Pancreas (tissue), 10 donors: Measurements from ENCODE around the gene SLC6A8. TPM values are rescaled to one million over a fixed set of nuclear protein-coding genes. Genes with fewer than 3 reads are reported as not detected.
A peak's percentile ranks its signal among the peaks of the same experiment; 100 is the strongest.

ENCODE experiments used
- ATAC-seq, 4 donors: fragments of 200-7000 bp; cut with Tn5 transposase; one replicate each; pipeline versions ENCODE4 v1.8.0 to v1.9.1; 2020; ENCODE audit warnings: mild to moderate bottlenecking in 4 of 4, moderate library complexity in 4 of 4
- DNase-seq, 6 donors: peaks; one replicate each; pipeline ENCODE4 v3.0.0-alpha.2; 2020
- FAIRE-seq: peaks from 2 replicates; lab custom pipeline; 2012; peaks lifted over from hg19 to GRCh38; lab: Jason Lieb, UNC
- H3K27ac ChIP-seq, 4 donors: fragments of 200-600 bp; sonication (generic); 1 replicate in 3 of 4; 2 replicates in 1 of 4; pipeline versions ENCODE4 v1.5.0 to v1.8.0; 2020
- H3K27me3 ChIP-seq, 4 donors: fragments of 200-600 bp; one replicate each; pipeline ENCODE4 v1.8.0; 2021
- H3K36me3 ChIP-seq, 3 donors: fragments of 200-600 bp; sonication (generic) in 1 of 3; one replicate each; pipeline versions ENCODE4 v1.5.0 to v1.8.0; 2020 to 2021
- H3K4me1 ChIP-seq, 3 donors: fragments of 200-600 bp; one replicate each; pipeline ENCODE4 v1.8.0; 2021
- H3K4me3 ChIP-seq, 4 donors: fragments of 200-600 bp; sonication (generic) in 2 of 4; one replicate each; pipeline versions ENCODE4 v1.5.0 to v1.8.0; 2020 to 2021
- H3K9me3 ChIP-seq, 4 donors: fragments of 200-600 bp; one replicate each; pipeline ENCODE4 v1.8.0; 2021
- WGBS, 2 donors: extraction: QIAGEN DNeasy Blood & Tissue Kit; methylation state at CpG; one replicate each; pipeline ENCODE4 v1.1.7; 2013; 5-methylcytosine and 5-hydroxymethylcytosine counted together
- intact Hi-C, 3 donors: fragments of 100-400 bp; cut with DNase I; formaldehyde crosslinking; loops; one replicate each; pipeline versions ENCODE4 v1.11.1 to v1.14.2; 2022
- polyA plus RNA-seq, 2 donors: library from polyadenylated mRNA; stranded (reverse); fragments of 200-250 nt; gene quantifications; one replicate each; pipeline ENCODE4 v1.2.3, GENCODE V29; 2013
- total RNA-seq, 6 donors: library from RNA; stranded (reverse); fragmentation: NEBNext Ultra II Directional in 4 of 6; extraction: Animal tissue kit (Norgen Biotek cat#: 25700) in 4 of 6; gene quantifications; one replicate each; pipeline versions ENCODE4 v1.2.1 to v1.2.4, GENCODE V29; 2021 to 2023
- TF ChIP-seq, protein P1 (sequence below), 4 donors: fragments of 200-600 bp; sonication (generic) in 3 of 4; IDR thresholded peaks; one replicate each; pipeline versions ENCODE4 v1.5.0 to v1.8.0; 2021; ENCODE audit warnings: antibody characterized with exemption in 4 of 4
- donor health status: healthy with polysubstance abuse.
- donor health status: DM: no; HTN: no; CAD: no; lungs with moderate emphysema.
- donor health status: DM: no; HTN: no; CAD: no.
- donor health status: control.
- donor health status: control.
- donor health status: Bipolar disorder and iron deficiency.
- donor health status: DM: yes; HTN: yes; CAD: no.
- donor health status: DM: no; HTN: no; CAD: no.
- donor health status: DM: no; HTN: no; CAD: no.
- donor health status: DM: yes; HTN: yes; CAD: no.

The SLC6A8 gene
- total and polyA plus RNA-seq, 8 donors: 8.4 to 15.8 (median 12.1) TPM

DNA sequence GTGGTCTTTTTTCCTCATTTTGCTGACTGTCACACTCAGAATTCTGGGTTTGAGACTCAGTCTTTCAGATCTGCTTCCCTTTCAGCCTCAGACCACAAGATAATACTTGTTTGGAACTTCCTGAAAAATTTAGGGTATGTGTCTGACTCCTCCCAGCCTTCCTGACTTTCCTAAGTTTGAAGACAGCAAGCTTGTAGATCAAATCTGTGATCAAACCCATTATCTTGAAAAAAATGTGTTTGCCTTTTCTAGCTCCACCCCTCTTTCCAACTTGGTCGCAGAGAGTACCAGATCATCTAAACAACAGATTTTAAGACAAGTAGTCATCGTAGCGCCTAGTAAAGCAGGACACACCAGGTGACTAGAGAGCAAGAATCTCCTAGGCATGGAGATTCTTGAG is 26.5 kb downstream of the SLC6A8 start:
- H3K27me3 ChIP-seq: no peaks in the 10 kb centered on the region
- peaks cover 0 to 5% (median 0%) of the 10 kb centered on the region in 3 donors for H3K4me1 ChIP-seq
- H3K36me3 ChIP-seq: peaks cover 0 to 9% (median 9%) of the 10 kb centered on the region in 3 donors
- no peak overlapping the region for H3K27ac ChIP-seq
- no peak for DNase-seq
- no peak overlapping the region for H3K4me3 ChIP-seq
- 69 to 76% methylated on average over 3 of the region's 3 CpGs for WGBS, 2 donors
- intact Hi-C loops: no loop called here
- no peaks in the 10 kb centered on the region for H3K9me3 ChIP-seq
- TF ChIP-seq, protein P1, sequence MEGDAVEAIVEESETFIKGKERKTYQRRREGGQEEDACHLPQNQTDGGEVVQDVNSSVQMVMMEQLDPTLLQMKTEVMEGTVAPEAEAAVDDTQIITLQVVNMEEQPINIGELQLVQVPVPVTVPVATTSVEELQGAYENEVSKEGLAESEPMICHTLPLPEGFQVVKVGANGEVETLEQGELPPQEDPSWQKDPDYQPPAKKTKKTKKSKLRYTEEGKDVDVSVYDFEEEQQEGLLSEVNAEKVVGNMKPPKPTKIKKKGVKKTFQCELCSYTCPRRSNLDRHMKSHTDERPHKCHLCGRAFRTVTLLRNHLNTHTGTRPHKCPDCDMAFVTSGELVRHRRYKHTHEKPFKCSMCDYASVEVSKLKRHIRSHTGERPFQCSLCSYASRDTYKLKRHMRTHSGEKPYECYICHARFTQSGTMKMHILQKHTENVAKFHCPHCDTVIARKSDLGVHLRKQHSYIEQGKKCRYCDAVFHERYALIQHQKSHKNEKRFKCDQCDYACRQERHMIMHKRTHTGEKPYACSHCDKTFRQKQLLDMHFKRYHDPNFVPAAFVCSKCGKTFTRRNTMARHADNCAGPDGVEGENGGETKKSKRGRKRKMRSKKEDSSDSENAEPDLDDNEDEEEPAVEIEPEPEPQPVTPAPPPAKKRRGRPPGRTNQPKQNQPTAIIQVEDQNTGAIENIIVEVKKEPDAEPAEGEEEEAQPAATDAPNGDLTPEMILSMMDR (IDR thresholded peaks at IDR 0.05): no peak
- no peak for FAIRE-seq
- ATAC-seq: peak in 1 of 4 donors; percentile 18

DNA sequence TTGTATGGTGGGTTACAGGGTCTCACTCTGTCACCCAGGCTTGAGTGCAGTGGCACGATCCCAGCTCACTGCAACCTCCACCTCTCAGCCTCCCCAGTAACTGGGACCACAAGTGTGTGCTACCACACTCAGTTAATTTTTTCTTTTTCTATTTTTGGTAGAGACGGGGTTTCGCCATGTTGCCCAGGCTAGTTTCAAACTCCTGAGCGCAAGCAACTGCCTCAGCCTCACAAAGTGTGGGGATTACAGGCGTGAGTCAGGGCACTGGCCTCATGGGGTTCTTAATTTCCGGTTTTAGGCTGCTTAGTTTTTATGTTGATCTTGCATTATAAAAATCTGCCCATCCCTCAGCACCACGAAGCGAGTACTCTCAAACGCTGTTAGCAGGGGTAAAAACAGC is 29.7 kb downstream of the SLC6A8 start:
- H3K36me3 ChIP-seq: peaks cover 0 to 9% (median 9%) of the 10 kb centered on the region in 3 donors
- ATAC-seq (no peak), DNase-seq (no peak), FAIRE-seq (no peak)
- no peak overlapping the region for H3K27ac ChIP-seq
- 86 to 90% methylated on average over 9 of the region's 9 CpGs for WGBS, 2 donors
- H3K27me3 ChIP-seq: no peaks in the 10 kb centered on the region
- TF ChIP-seq, protein P1 (IDR thresholded peaks at IDR 0.05): no peak
- no peak overlapping the region for H3K4me3 ChIP-seq
- peaks cover 0 to 17% (median 1%) of the 10 kb centered on the region in 3 donors for H3K4me1 ChIP-seq
- no peaks in the 10 kb centered on the region for H3K9me3 ChIP-seq
- intact Hi-C loops: no loop called here

DNA sequence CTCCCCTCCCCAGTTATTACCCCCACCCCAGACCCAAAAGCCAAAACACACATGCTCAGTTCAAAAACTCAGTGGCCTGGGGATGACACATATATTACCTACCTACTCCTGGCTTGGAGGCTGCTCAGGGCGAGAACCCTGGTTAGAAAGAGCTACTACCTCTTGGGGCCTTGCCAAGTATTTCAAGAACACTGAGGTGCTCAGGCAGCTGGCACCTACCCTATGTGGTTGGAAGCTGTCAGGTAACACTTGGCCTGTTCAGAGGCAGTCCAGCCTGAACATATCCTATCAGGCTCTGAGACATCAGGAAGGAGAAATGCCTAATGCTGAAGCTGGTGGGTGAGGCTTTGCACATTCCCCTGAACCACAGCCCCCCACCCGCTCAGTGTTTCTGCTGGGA is 31.5 kb downstream of the SLC6A8 start:
- FAIRE-seq (no peak), ATAC-seq (peak; percentile 38 to 58 (median 48)), DNase-seq (peak in 4 of 6 donors; percentile 44 to 56 (median 52))
- Histone ChIP-seq H3K4me1 (peaks cover 0 to 17% (median 7%) of the 10 kb centered on the region in 3 donors), H3K4me3 (no peak overlapping the region), H3K9me3 (no peaks in the 10 kb centered on the region), H3K36me3 (peaks cover 0 to 9% (median 9%) of the 10 kb centered on the region in 3 donors), H3K27ac (peak overlapping the region in 2 of 4 donors; percentile 19 to 39), H3K27me3 (no peaks in the 10 kb centered on the region)
- WGBS, 2 donors: 40 to 43% methylated on average over 2 of the region's 2 CpGs
- TF ChIP-seq, protein P1 (IDR thresholded peaks at IDR 0.05): no peak
- intact Hi-C loops: no loop called here

DNA sequence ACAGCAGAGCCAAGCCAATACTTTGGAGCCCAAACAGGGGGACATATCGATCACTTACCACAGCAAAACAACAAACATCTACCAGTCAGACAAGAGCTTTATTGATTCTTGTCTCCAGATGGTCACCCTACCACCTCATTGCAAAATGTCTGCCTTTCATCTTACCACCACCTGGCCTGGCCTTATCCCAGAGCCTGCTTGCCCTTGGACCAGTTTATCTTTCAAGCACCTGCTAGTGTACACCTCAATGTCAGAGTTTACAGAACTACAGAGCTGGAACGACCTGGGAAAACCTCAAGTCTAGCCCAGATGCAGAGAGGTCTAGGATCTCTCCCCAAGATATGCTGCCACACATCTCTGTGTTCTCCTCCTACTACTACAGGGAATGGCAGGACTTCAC is 32.0 kb downstream of the SLC6A8 start:
- H3K4me3 ChIP-seq: no peak overlapping the region
- intact Hi-C loops: no loop called here
- H3K27me3 ChIP-seq: no peaks in the 10 kb centered on the region
- 28 to 30% methylated on average over 2 of the region's 2 CpGs for WGBS, 2 donors
- TF ChIP-seq, protein P1 (IDR thresholded peaks at IDR 0.05): no peak
- peaks cover 0 to 6% (median 5%) of the 10 kb centered on the region in 3 donors for H3K36me3 ChIP-seq
- peaks cover 0 to 17% (median 7%) of the 10 kb centered on the region in 3 donors for H3K4me1 ChIP-seq
- peak overlapping the region in 2 of 4 donors; percentile 19 to 39 for H3K27ac ChIP-seq
- DNase-seq (peak in 4 of 6 donors; percentile 43 to 69 (median 50)), FAIRE-seq (no peak), ATAC-seq (peak in 3 of 4 donors; percentile 15 to 49 (median 36))
- H3K9me3 ChIP-seq: no peaks in the 10 kb centered on the region

DNA sequence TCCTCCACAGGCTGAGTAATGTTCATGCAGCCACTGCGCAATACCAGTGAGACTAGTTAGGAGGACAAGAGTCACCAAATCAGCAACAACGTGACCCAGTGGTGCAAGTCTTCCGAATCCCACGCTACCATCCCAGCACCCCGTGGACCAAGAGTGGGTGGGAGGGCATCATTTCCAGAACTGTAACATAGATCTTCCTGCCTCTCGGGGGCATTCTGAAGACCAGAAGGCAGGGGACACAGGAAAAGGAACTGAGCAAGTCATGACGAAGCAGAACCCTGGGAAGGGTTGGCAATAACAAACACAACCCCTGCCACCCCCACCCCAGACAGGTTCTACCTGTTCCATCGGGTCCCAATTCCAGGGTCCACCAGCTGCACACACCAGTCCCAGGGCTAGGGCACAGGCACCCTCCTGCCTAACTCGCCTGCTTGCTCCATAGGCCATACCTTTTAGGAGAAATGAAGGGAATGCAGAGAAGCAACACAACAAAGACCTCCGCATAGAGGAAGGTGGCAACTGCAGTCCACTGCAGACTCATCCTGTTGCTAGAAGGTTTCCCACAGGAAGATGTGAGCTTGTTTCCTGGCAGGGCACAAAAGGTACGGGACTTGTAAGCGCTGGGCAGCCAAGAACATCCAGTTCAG is 35.1 kb downstream of the SLC6A8 start:
- 14 to 52% methylated on average over 12 of the region's 12 CpGs for WGBS, 2 donors
- H3K4me3 ChIP-seq: peak overlapping the region; percentile 45 to 56 (median 55)
- TF ChIP-seq, protein P1 (IDR thresholded peaks at IDR 0.05): no peak
- DNase-seq (peak in 4 of 6 donors; percentile 23 to 64 (median 34)), ATAC-seq (no peak), FAIRE-seq (no peak)
- H3K27me3 ChIP-seq: no peaks in the 10 kb centered on the region
- H3K4me1 ChIP-seq: peaks cover 0 to 21% (median 7%) of the 10 kb centered on the region in 3 donors
- intact Hi-C loops: no loop called here
- peak overlapping the region; percentile 46 to 82 (median 74) for H3K27ac ChIP-seq
- no peaks in the 10 kb centered on the region for H3K9me3 ChIP-seq
- no peaks in the 10 kb centered on the region for H3K36me3 ChIP-seq
